K562 (cell line): ENCODE measurements around the gene LAX1. TPM values are rescaled to one million over a fixed set of nuclear protein-coding genes. Genes with fewer than 3 reads are reported as not detected.

ENCODE experiments used
- ATAC-seq: fragments of 200-7000 bp; cut with Tn5 transposase; 3 replicates; pipeline ENCODE4 v1.9.1; 2020; ENCODE audit warnings: moderate library complexity
- BruUV-seq: library from RNA; stranded (reverse); fragments of 400-500 nt; replicated peaks from 2 replicates; lab custom pipeline; 2021; lab: Mats Ljungman, UMichigan
- CTCF ChIA-PET: fragments of 300-600 bp; formaldehyde crosslinking; extraction: SDS; loops from one replicate; lab custom pipeline; 2021; ENCODE audit warnings: low intra/inter-chr PET ratio; lab: Yijun Ruan, JAX
- POLR2A ChIA-PET: fragments of 300-600, 350-650 bp; sonication (Branson Sonifier 250); formaldehyde crosslinking; extraction: SDS; loops from one replicate; lab custom pipeline; 2021; ENCODE audit warnings: antibody characterized with exemption, inconsistent platforms; lab: Yijun Ruan, JAX
- DNase-seq, 4 experiments: peaks; one replicate each; pipeline versions ENCODE4 v3.0.0 to v3.0.0-alpha.2; 2011 to 2018; ENCODE audit warnings: low spot score in 3 of 4, mixed read lengths in 3 of 4; ENCODE audit errors: extremely low read depth in 1 of 4
- FAIRE-seq: peaks from 2 replicates; lab custom pipeline; 2011; peaks lifted over from hg19 to GRCh38; lab: Jason Lieb, UNC
- H2AFZ ChIP-seq: 2 replicates; pipeline ENCODE4 v1.6.0; 2011; ENCODE audit warnings: low read depth, low read length, control low read depth, inconsistent platforms
- H3K27ac ChIP-seq: fragments of 200-600 bp; 3 replicates; pipeline ENCODE4 v1.8.0; 2011; ENCODE audit warnings: low read depth, mild to moderate bottlenecking, control low read depth, inconsistent platforms, low read length, moderate library complexity, mixed read lengths; ENCODE audit errors: extremely low read depth
- H3K27me3 ChIP-seq, 2 experiments: fragments of 300-600 bp in 1 of 2; 2 replicates in 1 of 2; 3 replicates in 1 of 2; pipeline versions ENCODE4 v1.6.0 to v1.8.0; 2011; ENCODE audit warnings: inconsistent platforms in 2 of 2, low read length in 2 of 2, mild to moderate bottlenecking in 1 of 2, mixed read lengths in 1 of 2, moderate library complexity in 1 of 2; ENCODE audit not compliant: control insufficient read depth in 2 of 2, insufficient read depth in 2 of 2
- H3K36me3 ChIP-seq: fragments of 300-600 bp; 3 replicates; pipeline ENCODE4 v1.8.0; 2011; ENCODE audit warnings: mild to moderate bottlenecking, low read length, inconsistent platforms; ENCODE audit not compliant: control insufficient read depth, insufficient read depth
- H3K4me1 ChIP-seq, 2 experiments: fragments of 200-600 bp in 1 of 2; replicated peaks in 1 of 2; 2 replicates in 1 of 2; 3 replicates in 1 of 2; pipeline versions ENCODE4 v1.5.1 to v1.8.0; 2011; ENCODE audit warnings: inconsistent platforms in 2 of 2, low read length in 2 of 2, mild to moderate bottlenecking in 1 of 2, mixed read lengths in 1 of 2, moderate library complexity in 1 of 2; ENCODE audit not compliant: control insufficient read depth in 2 of 2, insufficient read depth in 2 of 2
- H3K4me2 ChIP-seq: 2 replicates; pipeline ENCODE4 v1.6.1; 2011; ENCODE audit warnings: low read length, control low read depth, inconsistent platforms, mixed read lengths; ENCODE audit not compliant: insufficient read depth
- H3K4me3 ChIP-seq: fragments of 200-600 bp; sonication (generic), shearing (Covaris generic); 2 replicates; pipeline ENCODE4 v1.5.1; 2016; ENCODE audit warnings: control low read depth, inconsistent platforms
- H3K79me2 ChIP-seq: fragments of 200-600 bp; 3 replicates; pipeline ENCODE4 v1.8.0; 2011; ENCODE audit warnings: low read length, inconsistent platforms; ENCODE audit not compliant: control insufficient read depth, insufficient read depth
- H3K9ac ChIP-seq, 2 experiments: 2 replicates each; pipeline versions ENCODE4 v1.6.0 to v1.6.1; 2011; ENCODE audit warnings: low read depth in 2 of 2, low read length in 2 of 2, control low read depth in 1 of 2, inconsistent platforms in 1 of 2, mild to moderate bottlenecking in 1 of 2, mixed read lengths in 1 of 2; ENCODE audit not compliant: insufficient read depth in 1 of 2
- H3K9me1 ChIP-seq: one replicate; pipeline ENCODE4 v1.6.0; 2011; ENCODE audit warnings: inconsistent platforms, mild to moderate bottlenecking, low read length, moderate library complexity; ENCODE audit not compliant: control insufficient read depth, insufficient read depth
- H3K9me3 ChIP-seq: replicated peaks from 2 replicates; pipeline ENCODE4 v1.5.1; 2011; ENCODE audit warnings: low read depth, low read length, inconsistent platforms; ENCODE audit not compliant: control insufficient read depth, insufficient read depth
- H4K20me1 ChIP-seq: replicated peaks from 2 replicates; pipeline ENCODE4 v1.6.1; 2011; ENCODE audit warnings: low read length, inconsistent platforms, mixed read lengths; ENCODE audit not compliant: control insufficient read depth, insufficient read depth
- DACH1 ChIP-seq: fragments of 450-650 bp; IDR thresholded peaks from 2 replicates; pipeline ENCODE4 v1.6.1; 2018; ENCODE audit not compliant: partially characterized antibody
- FOXJ2 ChIP-seq: fragments of 200-800 bp; sonication (Bioruptor generic); IDR thresholded peaks from 2 replicates; pipeline ENCODE4 v1.6.1; 2016; ENCODE audit warnings: missing genetic modification characterization, missing compliant biosample characterization
- KDM1A ChIP-seq, 2 experiments: fragments of 450-650 bp; IDR thresholded peaks; 2 replicates each; pipeline ENCODE4 v1.6.1; 2016; ENCODE audit warnings: mild to moderate bottlenecking in 2 of 2
- SMARCA4 ChIP-seq: fragments of 450-650 bp; IDR thresholded peaks from 2 replicates; pipeline ENCODE4 v1.6.1; 2016
- SMARCE1 ChIP-seq: fragments of 450-650 bp; IDR thresholded peaks from 2 replicates; pipeline ENCODE4 v1.7.1; 2016; ENCODE audit warnings: mild to moderate bottlenecking
- WHSC1 ChIP-seq: IDR thresholded peaks from one replicate; pipeline ENCODE4 v1.6.1; 2012; ENCODE audit warnings: low read length, control low read depth, inconsistent platforms
- WGBS: fragments of 100-300 bp; shearing (Covaris generic); methylation state at CpG from one replicate; pipeline ENCODE4 v1.1.6; 2016; ENCODE audit warnings: low coverage, mixed read lengths; ENCODE audit not compliant: insufficient coverage; ENCODE audit errors: missing lambda C conversion rate; 5-methylcytosine and 5-hydroxymethylcytosine counted together
- in situ Hi-C: fragments of 300-500 bp; cut with MboI; formaldehyde crosslinking; loops from 4 replicates; pipeline ENCODE4 v1.15.0; 2018; ENCODE audit warnings: inconsistent platforms, mixed read lengths
- intact Hi-C: fragments of 100-400 bp; cut with micrococcal nuclease; formaldehyde crosslinking; loops from 2 replicates; pipeline ENCODE4 v1.14.2; 2022
- polyA plus RNA-seq, 8 experiments: library from polyadenylated mRNA; depleted of rRNA in 4 of 8; stranded (reverse) in 5 of 8; unstranded in 3 of 8; fragments of >200 nt; fragmentation: Nextera tagmentation in 2 of 8; fragmentation: Illumina TruSeq in 1 of 8; extraction: Ambion mirVana in 2 of 8; extraction: Trizol in 1 of 8; gene quantifications; 2 replicates each; pipeline versions ENCODE4 v1.2.1 to v1.2.3, GENCODE V29; 2011 to 2014; ENCODE audit warnings: inconsistent platforms in 1 of 8, missing spikeins in 1 of 8
- total RNA-seq, 7 experiments: library from RNA; depleted of rRNA in 6 of 7; stranded (reverse); fragments of >200 nt in 6 of 7; fragmentation: Illumina TruSeq in 2 of 7; extraction: Trizol in 2 of 7; gene quantifications; 2 replicates each; pipeline versions ENCODE4 v1.2.1 to v1.2.3, GENCODE V29; 2011 to 2021; ENCODE audit warnings: low replicate concordance in 1 of 7
- TF ChIP-seq, protein P1 (sequence below): sonication (generic); formaldehyde crosslinking; IDR thresholded peaks from 2 replicates; pipeline ENCODE4 v1.4.0; 2020; ENCODE audit warnings: mild to moderate bottlenecking, missing genetic modification reagents
- TF ChIP-seq, protein P2 (sequence below): IDR thresholded peaks from 2 replicates; pipeline ENCODE4 v1.6.1; 2012; ENCODE audit warnings: low read depth, low read length, improper control_type of control experiment, borderline replicate concordance
- TF ChIP-seq, protein P3 (sequence below), 2 experiments: fragments of 450-650 bp; conservative IDR thresholded peaks; 2 replicates each; pipeline ENCODE4 v1.6.1; 2017; ENCODE audit warnings: mild to moderate bottlenecking in 2 of 2, moderate library complexity in 2 of 2
- TF ChIP-seq, protein P4 (sequence below): fragments of 450-650 bp; IDR thresholded peaks from 2 replicates; pipeline ENCODE4 v1.6.1; 2017; ENCODE audit warnings: antibody characterized with exemption, mild to moderate bottlenecking
- TF ChIP-seq, protein P5 (sequence below): fragments of 450-650 bp; formaldehyde crosslinking; IDR thresholded peaks from 2 replicates; pipeline ENCODE4 v1.4.0; 2020; ENCODE audit warnings: mild to moderate bottlenecking, moderate library complexity

Gene LAX1
- total and polyA plus RNA-seq, 9 of the 15 experiments (the other 6 are each of a cell fraction or from before 2014, with no cell fraction given), result not detected

DNA sequence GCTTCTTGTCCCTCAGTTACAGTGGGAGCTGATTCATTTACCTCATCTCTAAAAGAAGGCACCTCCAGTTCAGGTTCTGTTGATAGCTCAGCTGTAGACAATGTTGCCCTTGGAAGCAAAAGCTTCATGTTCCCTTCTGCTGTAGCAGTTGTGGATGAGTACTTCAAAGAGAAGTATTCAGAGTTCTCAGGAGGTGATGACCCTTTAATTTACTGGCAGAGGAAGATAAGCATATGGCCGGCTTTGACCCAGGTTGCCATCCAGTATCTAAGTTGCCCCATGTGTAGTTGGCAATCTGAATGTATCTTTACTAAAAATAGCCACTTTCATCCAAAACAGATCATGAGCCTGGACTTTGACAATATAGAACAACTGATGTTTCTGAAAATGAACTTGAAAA, 35.0 kb downstream of the LAX1 start:
- intact Hi-C loops, result no loop called here
- H3K9me3 ChIP-seq, result 0 out of 2 replicates have a peak, but pooled peaks cover 2% of the 10 kb centered on the region
- peaks cover 7% of the 10 kb centered on the region for H3K9me1 ChIP-seq
- ChIA-PET CTCF (no interaction called here), POLR2A (interaction anchor here (0.6 to 1.7 kb wide), 9 partner anchors 8 to 201 kb away, joined by 3 to 7 read pairs (median 3); no protein-coding TSS in a partner anchor)
- H3K79me2 ChIP-seq, result peaks cover 88% of the 10 kb centered on the region
- no peak overlapping the region; the same call in 1 of the 2 replicates for H3K4me3 ChIP-seq
- H3K36me3 ChIP-seq, result peaks cover 80% of the 10 kb centered on the region
- no TSS peak for BruUV-seq
- in situ Hi-C loops, result no loop called here
- peak; percentile 13 for ATAC-seq
- no peaks in the 10 kb centered on the region for H3K27me3 ChIP-seq
- H3K4me2 ChIP-seq, result peak overlapping the region; percentile 32
- no peak overlapping the region for H2AFZ ChIP-seq
- peak; percentile 38 to 75 (median 44) for DNase-seq
- H3K4me1 ChIP-seq, result peaks cover 0 to 40% of the 10 kb centered on the region in 2 experiments
- H3K27ac ChIP-seq, result peak overlapping the region; percentile 24; the same call in 2 of the 3 replicates
- H4K20me1 ChIP-seq, result peaks cover 23% of the 10 kb centered on the region
- H3K9ac ChIP-seq, result peak overlapping the region in 1 of 2 experiments; percentile 1; a peak in 1 of 4 replicates
- WGBS, result 0% methylated on average over 1 of the region's 1 CpG
- FAIRE-seq, result peak; percentile 68
- TF ChIP-seq, protein P1, sequence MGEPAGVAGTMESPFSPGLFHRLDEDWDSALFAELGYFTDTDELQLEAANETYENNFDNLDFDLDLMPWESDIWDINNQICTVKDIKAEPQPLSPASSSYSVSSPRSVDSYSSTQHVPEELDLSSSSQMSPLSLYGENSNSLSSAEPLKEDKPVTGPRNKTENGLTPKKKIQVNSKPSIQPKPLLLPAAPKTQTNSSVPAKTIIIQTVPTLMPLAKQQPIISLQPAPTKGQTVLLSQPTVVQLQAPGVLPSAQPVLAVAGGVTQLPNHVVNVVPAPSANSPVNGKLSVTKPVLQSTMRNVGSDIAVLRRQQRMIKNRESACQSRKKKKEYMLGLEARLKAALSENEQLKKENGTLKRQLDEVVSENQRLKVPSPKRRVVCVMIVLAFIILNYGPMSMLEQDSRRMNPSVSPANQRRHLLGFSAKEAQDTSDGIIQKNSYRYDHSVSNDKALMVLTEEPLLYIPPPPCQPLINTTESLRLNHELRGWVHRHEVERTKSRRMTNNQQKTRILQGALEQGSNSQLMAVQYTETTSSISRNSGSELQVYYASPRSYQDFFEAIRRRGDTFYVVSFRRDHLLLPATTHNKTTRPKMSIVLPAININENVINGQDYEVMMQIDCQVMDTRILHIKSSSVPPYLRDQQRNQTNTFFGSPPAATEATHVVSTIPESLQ (CRISPR knock-in tag), result no peak
- TF ChIP-seq, protein P2, sequence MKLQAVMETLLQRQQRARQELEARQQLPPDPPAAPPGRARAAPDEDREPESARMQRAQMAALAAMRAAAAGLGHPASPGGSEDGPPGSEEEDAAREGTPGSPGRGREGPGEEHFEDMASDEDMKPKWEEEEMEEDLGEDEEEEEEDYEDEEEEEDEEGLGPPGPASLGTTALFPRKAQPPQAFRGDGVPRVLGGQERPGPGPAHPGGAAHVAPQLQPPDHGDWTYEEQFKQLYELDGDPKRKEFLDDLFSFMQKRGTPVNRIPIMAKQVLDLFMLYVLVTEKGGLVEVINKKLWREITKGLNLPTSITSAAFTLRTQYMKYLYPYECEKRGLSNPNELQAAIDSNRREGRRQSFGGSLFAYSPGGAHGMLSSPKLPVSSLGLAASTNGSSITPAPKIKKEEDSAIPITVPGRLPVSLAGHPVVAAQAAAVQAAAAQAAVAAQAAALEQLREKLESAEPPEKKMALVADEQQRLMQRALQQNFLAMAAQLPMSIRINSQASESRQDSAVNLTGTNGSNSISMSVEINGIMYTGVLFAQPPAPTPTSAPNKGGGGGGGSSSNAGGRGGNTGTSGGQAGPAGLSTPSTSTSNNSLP, result peak; percentile 7; the same call in 1 of the 2 replicates
- TF ChIP-seq, protein P3, sequence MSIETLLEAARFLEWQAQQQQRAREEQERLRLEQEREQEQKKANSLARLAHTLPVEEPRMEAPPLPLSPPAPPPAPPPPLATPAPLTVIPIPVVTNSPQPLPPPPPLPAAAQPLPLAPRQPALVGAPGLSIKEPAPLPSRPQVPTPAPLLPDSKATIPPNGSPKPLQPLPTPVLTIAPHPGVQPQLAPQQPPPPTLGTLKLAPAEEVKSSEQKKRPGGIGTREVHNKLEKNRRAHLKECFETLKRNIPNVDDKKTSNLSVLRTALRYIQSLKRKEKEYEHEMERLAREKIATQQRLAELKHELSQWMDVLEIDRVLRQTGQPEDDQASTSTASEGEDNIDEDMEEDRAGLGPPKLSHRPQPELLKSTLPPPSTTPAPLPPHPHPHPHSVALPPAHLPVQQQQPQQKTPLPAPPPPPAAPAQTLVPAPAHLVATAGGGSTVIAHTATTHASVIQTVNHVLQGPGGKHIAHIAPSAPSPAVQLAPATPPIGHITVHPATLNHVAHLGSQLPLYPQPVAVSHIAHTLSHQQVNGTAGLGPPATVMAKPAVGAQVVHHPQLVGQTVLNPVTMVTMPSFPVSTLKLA (conservative IDR thresholded peaks at IDR 0.05), result 0 out of 4 replicates have a peak, but pooled peaks of 1 of the 2 experiments have one; percentile 28
- TF ChIP-seq KDM1A (IDR thresholded peaks at IDR 0.05), result peak; percentile 61 to 64; a peak in 3 of 4 replicates
- peak; percentile 37; the same call in 1 of the 2 replicates for TF ChIP-seq SMARCA4
- TF ChIP-seq FOXJ2 (tag), result no peak
- TF ChIP-seq, protein P4, sequence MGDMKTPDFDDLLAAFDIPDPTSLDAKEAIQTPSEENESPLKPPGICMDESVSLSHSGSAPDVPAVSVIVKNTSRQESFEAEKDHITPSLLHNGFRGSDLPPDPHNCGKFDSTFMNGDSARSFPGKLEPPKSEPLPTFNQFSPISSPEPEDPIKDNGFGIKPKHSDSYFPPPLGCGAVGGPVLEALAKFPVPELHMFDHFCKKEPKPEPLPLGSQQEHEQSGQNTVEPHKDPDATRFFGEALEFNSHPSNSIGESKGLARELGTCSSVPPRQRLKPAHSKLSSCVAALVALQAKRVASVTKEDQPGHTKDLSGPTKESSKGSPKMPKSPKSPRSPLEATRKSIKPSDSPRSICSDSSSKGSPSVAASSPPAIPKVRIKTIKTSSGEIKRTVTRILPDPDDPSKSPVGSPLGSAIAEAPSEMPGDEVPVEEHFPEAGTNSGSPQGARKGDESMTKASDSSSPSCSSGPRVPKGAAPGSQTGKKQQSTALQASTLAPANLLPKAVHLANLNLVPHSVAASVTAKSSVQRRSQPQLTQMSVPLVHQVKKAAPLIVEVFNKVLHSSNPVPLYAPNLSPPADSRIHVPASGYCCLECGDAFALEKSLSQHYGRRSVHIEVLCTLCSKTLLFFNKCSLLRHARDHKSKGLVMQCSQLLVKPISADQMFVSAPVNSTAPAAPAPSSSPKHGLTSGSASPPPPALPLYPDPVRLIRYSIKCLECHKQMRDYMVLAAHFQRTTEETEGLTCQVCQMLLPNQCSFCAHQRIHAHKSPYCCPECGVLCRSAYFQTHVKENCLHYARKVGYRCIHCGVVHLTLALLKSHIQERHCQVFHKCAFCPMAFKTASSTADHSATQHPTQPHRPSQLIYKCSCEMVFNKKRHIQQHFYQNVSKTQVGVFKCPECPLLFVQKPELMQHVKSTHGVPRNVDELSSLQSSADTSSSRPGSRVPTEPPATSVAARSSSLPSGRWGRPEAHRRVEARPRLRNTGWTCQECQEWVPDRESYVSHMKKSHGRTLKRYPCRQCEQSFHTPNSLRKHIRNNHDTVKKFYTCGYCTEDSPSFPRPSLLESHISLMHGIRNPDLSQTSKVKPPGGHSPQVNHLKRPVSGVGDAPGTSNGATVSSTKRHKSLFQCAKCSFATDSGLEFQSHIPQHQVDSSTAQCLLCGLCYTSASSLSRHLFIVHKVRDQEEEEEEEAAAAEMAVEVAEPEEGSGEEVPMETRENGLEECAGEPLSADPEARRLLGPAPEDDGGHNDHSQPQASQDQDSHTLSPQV, result peak; percentile 45; the same call in 1 of the 2 replicates
- peak; percentile 21 for TF ChIP-seq DACH1
- no peak for TF ChIP-seq WHSC1
- TF ChIP-seq SMARCE1, result peak; percentile 20; the same call in 1 of the 2 replicates
- TF ChIP-seq, protein P5, sequence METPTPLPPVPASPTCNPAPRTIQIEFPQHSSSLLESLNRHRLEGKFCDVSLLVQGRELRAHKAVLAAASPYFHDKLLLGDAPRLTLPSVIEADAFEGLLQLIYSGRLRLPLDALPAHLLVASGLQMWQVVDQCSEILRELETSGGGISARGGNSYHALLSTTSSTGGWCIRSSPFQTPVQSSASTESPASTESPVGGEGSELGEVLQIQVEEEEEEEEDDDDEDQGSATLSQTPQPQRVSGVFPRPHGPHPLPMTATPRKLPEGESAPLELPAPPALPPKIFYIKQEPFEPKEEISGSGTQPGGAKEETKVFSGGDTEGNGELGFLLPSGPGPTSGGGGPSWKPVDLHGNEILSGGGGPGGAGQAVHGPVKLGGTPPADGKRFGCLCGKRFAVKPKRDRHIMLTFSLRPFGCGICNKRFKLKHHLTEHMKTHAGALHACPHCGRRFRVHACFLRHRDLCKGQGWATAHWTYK (CRISPR knock-in tag), result no peak
